Measurements from ENCODE around the gene NAXD.
A peak's percentile ranks its signal among the peaks of the same experiment; 100 is the strongest.
"Not testable (repeated sequence)": the region's sequence is repeated elsewhere in the genome, so short reads cannot be mapped to it uniquely, and the experiment has no call there.

The NAXD gene

DNA sequence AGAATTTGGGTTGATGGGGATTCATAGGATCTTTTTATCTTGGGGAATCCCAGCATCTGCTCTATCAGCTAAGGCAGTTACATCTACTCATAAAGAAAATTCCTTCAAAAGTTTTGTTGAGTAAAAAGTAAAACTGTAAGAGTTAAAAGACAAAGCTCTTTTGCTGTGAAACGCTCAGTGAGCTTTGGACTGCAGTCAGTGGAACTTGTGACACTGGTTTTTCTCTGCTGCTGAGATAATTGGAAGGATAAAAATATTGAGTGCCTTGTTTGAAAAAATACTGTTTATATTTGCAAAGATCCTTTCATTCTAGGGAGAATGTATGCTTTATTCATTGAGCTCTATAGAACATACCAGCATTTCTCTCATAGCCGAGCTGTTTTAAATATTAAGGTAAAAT, 5.3 kb downstream of the NAXD start:
- Histone ChIP-seq H3K4me3 (ENCODE audit: low read depth in 1 of 2, low read length in 2 of 2) (no peak overlapping the region), H3K9ac (ENCODE audit: low read length) (no peak overlapping the region), H3K27me3 (ENCODE audit: control insufficient read depth in 1 of 2, insufficient read depth in 2 of 2, low read length in 2 of 2) (no peaks in the 10 kb centered on the region), H3K36me3 (ENCODE audit: insufficient read depth, low read length) (peaks cover 17% of the 10 kb centered on the region), H3K27ac (ENCODE audit: low read depth, low read length) (no peak overlapping the region), H3K9me3 (ENCODE audit: low read length) (no peaks in the 10 kb centered on the region), H3K4me1 (ENCODE audit: insufficient read depth, low read length) (peaks cover 54% of the 10 kb centered on the region)

DNA sequence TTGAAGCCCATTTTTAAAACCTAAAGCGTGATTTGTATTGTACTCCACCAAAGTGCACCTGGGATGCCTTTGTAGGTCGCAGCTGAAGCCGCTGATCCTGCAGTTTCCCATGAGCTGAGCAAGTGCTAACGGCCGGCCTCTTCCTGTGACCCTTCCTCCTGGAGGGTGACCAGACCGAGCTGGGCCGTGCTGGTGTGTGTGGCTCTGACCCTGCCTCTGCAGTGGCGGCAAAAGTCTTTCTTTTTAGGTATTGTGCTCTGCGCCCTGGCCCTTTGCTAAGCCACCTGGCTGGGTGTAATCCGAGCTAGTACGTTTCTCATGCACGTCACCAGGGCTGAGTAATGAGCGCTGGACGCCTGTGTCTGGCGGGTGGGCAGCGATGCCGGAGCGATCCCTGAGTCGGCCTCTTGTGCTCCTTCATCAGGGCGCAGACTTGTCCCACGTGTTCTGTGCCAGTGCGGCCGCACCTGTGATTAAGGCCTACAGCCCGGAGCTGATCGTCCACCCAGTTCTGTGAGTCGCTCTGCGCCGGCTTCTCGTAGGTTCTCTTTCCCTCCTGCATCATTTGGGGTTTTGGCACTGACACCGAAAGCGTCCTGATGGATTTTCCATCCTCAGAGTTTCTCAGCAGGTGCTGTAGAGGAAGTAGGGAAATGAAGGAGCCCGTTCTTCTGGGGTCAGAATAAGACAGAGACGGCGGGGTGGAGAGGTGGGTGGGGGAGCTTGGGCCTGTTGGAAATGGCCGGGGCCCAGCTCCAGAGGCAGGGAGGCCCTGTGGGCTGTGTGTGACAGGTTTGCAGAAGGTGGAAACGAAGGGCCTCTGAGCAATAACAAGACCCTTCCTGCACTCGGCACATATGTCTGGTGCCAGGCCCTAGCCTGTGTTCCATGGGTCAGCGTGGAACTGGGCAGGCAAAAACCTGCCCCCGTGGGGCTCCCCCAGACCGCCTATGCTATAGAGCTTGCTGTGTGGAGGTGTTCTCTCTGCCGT, 9.7 kb downstream of the NAXD start:
- no peak overlapping the region for H3K9ac ChIP-seq (ENCODE audit: low read length)

DNA sequence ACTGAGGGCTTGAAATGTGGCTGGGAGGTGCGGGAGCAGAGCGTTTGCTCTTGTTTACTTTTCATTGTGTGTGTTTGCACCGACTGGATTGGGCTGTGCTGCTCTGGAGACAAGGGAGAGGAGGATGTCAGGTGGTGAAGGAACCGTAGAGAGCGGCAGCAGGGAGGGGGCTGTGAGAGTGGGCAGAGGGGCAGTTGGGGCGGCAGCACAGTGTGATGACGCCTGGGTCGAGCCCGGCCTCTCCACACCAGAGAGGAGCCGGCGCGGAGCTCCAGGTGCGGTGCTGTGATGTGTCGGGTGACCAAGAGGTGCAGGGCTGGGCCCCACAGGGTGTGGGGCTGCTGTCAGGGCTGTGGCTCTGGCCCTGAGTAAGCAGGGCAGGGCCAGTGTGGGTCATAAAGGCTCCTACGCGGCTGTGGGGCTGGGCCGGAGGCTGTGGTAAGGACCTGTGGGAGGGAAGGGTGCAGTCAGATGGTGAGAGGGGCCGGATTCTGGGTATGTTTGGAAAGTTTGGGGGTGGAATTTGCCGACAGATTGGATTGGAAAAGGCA, 10.5 kb downstream of the NAXD start:
- H3K4me1 ChIP-seq (ENCODE audit: insufficient read depth, low read length), result peaks cover 56% of the 10 kb centered on the region
- no peak overlapping the region for H3K9ac ChIP-seq (ENCODE audit: low read length)
- peaks cover 27% of the 10 kb centered on the region for H3K36me3 ChIP-seq (ENCODE audit: insufficient read depth, low read length)
- peak overlapping the region; percentile 67 for H3K27ac ChIP-seq (ENCODE audit: low read depth, low read length)
- no peak overlapping the region for H3K4me3 ChIP-seq (ENCODE audit: low read depth in 1 of 2, low read length in 2 of 2)
- no peaks in the 10 kb centered on the region for H3K9me3 ChIP-seq (ENCODE audit: low read length)
- no peaks in the 10 kb centered on the region for H3K27me3 ChIP-seq (ENCODE audit: control insufficient read depth in 1 of 2, insufficient read depth in 2 of 2, low read length in 2 of 2)

More for the DNA sequence above, 9.7 kb downstream of the NAXD start:
- Histone ChIP-seq H3K27ac (ENCODE audit: low read depth, low read length) (peak overlapping the region; percentile 67), H3K9me3 (ENCODE audit: low read length) (no peaks in the 10 kb centered on the region), H3K27me3 (ENCODE audit: control insufficient read depth in 1 of 2, insufficient read depth in 2 of 2, low read length in 2 of 2) (no peaks in the 10 kb centered on the region), H3K36me3 (ENCODE audit: insufficient read depth, low read length) (peaks cover 27% of the 10 kb centered on the region), H3K4me1 (ENCODE audit: insufficient read depth, low read length) (peaks cover 55% of the 10 kb centered on the region), H3K4me3 (ENCODE audit: low read depth in 1 of 2, low read length in 2 of 2) (no peak overlapping the region)

DNA sequence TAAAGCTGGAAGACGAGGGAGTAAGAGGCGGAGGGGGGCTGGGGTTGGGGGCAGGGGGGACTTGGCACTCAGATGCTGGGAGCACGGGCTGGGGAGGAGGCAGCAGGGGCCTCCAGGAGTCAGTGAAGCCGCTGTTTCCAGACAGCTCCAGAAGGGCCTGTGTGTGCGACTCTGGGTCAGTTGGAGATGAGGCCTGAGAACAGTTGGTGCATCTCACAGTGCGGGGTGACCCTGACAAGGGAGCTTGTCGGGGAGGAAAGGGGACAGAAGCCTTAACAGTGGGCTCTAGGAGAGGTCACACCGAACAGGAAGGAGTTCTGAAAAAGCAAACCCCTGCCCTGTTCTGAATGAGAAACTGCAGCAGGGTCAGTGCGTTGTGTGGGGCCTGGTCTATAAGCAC, 11.2 kb downstream of the NAXD start:
- peak overlapping the region; percentile 56 for H3K27ac ChIP-seq (ENCODE audit: low read depth, low read length)
- H3K27me3 ChIP-seq (ENCODE audit: control insufficient read depth in 1 of 2, insufficient read depth in 2 of 2, low read length in 2 of 2), result no peaks in the 10 kb centered on the region
- H3K4me1 ChIP-seq (ENCODE audit: insufficient read depth, low read length), result peaks cover 55% of the 10 kb centered on the region
- H3K36me3 ChIP-seq (ENCODE audit: insufficient read depth, low read length), result peaks cover 29% of the 10 kb centered on the region
- no peaks in the 10 kb centered on the region for H3K9me3 ChIP-seq (ENCODE audit: low read length)
- H3K4me3 ChIP-seq (ENCODE audit: low read depth in 1 of 2, low read length in 2 of 2), result no peak overlapping the region
- H3K9ac ChIP-seq (ENCODE audit: low read length), result no peak overlapping the region

DNA sequence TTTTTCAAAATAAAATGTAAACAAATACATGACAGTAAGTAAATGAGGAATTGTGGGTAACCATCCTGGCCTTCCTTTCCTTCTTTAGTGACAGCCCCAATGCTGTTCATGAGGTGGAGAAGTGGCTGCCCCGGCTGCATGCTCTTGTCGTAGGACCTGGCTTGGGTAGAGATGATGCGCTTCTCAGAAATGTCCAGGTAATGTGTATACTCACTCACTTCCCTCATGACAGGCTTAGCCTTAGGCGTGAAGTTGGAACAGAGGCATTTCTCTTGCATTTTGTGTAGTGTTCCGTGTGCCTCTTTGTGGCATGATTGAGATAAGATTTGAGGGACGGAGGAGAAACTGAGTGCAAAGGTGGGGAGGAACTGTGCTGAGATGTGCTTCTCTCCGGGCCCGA, 12.0 kb downstream of the NAXD start:
- Histone ChIP-seq H3K9ac (ENCODE audit: low read length) (peak overlapping the region; percentile 19), H3K36me3 (ENCODE audit: insufficient read depth, low read length) (peaks cover 29% of the 10 kb centered on the region), H3K27me3 (ENCODE audit: control insufficient read depth in 1 of 2, insufficient read depth in 2 of 2, low read length in 2 of 2) (no peaks in the 10 kb centered on the region), H3K4me1 (ENCODE audit: insufficient read depth, low read length) (peaks cover 55% of the 10 kb centered on the region), H3K27ac (ENCODE audit: low read depth, low read length) (peak overlapping the region; percentile 2), H3K9me3 (ENCODE audit: low read length) (no peaks in the 10 kb centered on the region), H3K4me3 (ENCODE audit: low read depth in 1 of 2, low read length in 2 of 2) (no peak overlapping the region)

DNA sequence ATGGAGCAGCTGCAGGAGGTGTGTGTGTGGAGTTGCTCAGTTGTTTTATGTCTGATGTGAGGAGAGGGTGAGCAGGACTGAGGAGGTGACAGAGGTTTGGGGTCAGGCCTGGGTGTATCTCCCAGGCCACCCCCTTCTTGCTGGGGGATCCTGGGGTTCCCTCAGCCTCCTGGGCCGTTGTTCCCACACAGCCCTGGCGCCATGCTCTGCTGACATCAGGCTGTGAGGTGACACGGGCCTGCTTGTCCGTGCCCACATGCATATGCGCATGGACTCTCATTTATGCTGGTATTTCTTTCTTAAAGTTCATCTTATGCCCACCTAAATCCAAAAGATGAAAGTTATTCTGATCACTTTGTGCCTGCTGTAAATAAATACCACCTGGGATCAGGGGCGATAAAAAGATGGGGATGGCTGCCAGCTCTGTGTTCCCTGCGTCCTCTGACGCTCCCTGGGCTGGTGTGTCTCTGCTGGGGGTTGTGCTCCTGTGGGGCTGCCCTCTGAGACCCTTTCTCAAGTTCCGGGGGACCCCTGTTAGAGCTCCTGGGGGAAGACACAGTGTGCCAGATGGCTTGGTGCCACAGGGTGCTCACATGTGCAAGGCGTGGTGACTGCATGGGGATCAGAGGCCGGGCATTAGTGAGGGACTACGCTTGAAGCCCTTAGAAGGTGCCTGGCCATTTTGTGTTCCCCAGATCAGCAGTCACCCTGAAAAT, 12.6 kb downstream of the NAXD start:
- peak overlapping the region; percentile 19 for H3K9ac ChIP-seq (ENCODE audit: low read length)
- no peaks in the 10 kb centered on the region for H3K27me3 ChIP-seq (ENCODE audit: control insufficient read depth in 1 of 2, insufficient read depth in 2 of 2, low read length in 2 of 2)
- H3K9me3 ChIP-seq (ENCODE audit: low read length), result no peaks in the 10 kb centered on the region
- peaks cover 29% of the 10 kb centered on the region for H3K36me3 ChIP-seq (ENCODE audit: insufficient read depth, low read length)
- H3K4me1 ChIP-seq (ENCODE audit: insufficient read depth, low read length), result peaks cover 55% of the 10 kb centered on the region
- peak overlapping the region; percentile 88 for H3K27ac ChIP-seq (ENCODE audit: low read depth, low read length)
- peak overlapping the region; percentile 13 to 36 for H3K4me3 ChIP-seq (ENCODE audit: low read depth in 1 of 2, low read length in 2 of 2)

DNA sequence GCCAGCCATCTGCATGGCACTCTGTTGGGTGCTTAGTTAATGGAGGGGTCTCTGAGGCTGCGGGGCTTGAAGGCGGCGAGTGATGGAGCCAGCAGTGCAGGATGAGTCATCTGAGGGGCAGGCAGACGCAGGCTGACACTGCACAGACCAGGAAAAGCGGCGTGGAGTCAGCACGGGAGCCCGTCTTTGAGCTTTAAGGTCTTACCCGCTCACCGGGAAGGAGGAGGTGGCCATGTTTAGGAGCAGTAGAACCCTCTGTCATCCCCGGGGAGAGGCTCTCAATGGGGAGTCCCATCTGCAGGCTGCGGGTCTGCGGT, 13.1 kb downstream of the NAXD start:
- Histone ChIP-seq H3K27ac (ENCODE audit: low read depth, low read length) (peak overlapping the region; percentile 88), H3K9ac (ENCODE audit: low read length) (no peak overlapping the region), H3K27me3 (ENCODE audit: control insufficient read depth in 1 of 2, insufficient read depth in 2 of 2, low read length in 2 of 2) (no peaks in the 10 kb centered on the region), H3K9me3 (ENCODE audit: low read length) (no peaks in the 10 kb centered on the region), H3K4me3 (ENCODE audit: low read depth in 1 of 2, low read length in 2 of 2) (peak overlapping the region; percentile 14 to 36), H3K4me1 (ENCODE audit: insufficient read depth, low read length) (peaks cover 55% of the 10 kb centered on the region), H3K36me3 (ENCODE audit: insufficient read depth, low read length) (peaks cover 27% of the 10 kb centered on the region)

DNA sequence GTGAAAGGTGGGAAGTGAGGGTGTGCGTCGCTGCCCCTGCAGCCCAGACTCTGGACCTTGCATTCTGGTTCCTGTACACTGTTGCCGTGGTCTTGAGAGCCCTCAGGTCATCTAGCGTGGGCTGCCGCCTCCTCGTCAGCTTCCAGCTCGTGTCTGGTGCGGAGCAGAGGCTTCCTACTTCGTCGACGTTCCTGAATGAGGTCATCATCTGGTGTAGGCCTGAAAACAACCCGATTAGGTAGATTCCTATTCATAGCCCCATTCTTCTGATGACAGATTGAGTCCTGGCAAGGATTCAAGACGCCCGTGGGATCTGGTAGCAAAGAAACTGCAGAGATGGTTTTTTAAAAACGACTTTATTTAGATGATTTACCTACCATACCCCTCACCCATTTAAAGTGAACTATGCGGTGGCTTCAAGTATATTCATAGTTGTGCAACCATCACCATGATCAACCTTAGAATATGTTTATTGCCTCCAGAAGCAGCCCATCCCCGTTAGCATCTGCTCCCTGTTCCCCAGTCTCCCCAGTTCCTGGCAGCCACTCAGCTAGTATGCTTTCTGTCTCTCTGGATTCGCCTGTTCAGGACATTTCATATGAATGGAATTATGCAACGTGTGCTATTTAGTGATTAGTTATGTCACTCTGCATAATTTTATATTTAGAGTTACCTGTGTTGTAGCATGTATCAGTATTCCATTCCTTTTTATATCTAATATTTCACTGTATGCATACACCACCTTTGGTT, 13.8 kb downstream of the NAXD start:
- no peaks in the 10 kb centered on the region for H3K9me3 ChIP-seq (ENCODE audit: low read length)
- H3K4me1 ChIP-seq (ENCODE audit: insufficient read depth, low read length), result peaks cover 55% of the 10 kb centered on the region
- H3K27ac ChIP-seq (ENCODE audit: low read depth, low read length), result peak overlapping the region; percentile 88
- no peaks in the 10 kb centered on the region for H3K27me3 ChIP-seq (ENCODE audit: control insufficient read depth in 1 of 2, insufficient read depth in 2 of 2, low read length in 2 of 2)
- H3K9ac ChIP-seq (ENCODE audit: low read length), result peak overlapping the region; percentile 28
- peaks cover 26% of the 10 kb centered on the region for H3K36me3 ChIP-seq (ENCODE audit: insufficient read depth, low read length)
- H3K4me3 ChIP-seq (ENCODE audit: low read depth in 1 of 2, low read length in 2 of 2), result peak overlapping the region; percentile 14 to 36

DNA sequence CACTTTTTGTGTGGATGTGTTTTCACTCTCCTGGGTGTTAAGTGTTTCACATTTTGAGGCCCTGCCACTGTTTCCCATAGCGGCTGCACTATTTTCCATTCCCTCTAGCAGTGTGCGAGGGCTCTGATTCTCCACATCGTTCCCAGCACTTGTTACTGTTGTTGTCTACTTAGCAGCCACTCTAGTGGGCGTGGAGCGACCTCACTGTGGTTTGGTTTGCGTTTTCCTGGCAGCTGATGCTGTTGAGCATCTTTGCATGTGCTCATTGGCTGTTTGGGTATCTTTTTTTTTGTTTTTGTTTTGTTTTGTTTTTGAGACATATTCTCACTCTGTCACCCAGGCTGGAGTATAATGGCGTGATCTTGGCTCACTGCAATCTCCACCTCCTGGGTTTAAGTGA, 14.4 kb downstream of the NAXD start:
- no peak overlapping the region for H3K4me3 ChIP-seq (ENCODE audit: low read depth in 1 of 2, low read length in 2 of 2)
- H3K4me1 ChIP-seq (ENCODE audit: insufficient read depth, low read length), result peaks cover 55% of the 10 kb centered on the region
- peak overlapping the region; percentile 88 for H3K27ac ChIP-seq (ENCODE audit: low read depth, low read length)
- H3K9me3 ChIP-seq (ENCODE audit: low read length), result no peaks in the 10 kb centered on the region
- H3K9ac ChIP-seq (ENCODE audit: low read length), result no peak overlapping the region
- H3K27me3 ChIP-seq (ENCODE audit: control insufficient read depth in 1 of 2, insufficient read depth in 2 of 2, low read length in 2 of 2), result no peaks in the 10 kb centered on the region
- H3K36me3 ChIP-seq (ENCODE audit: insufficient read depth, low read length), result peaks cover 28% of the 10 kb centered on the region

DNA sequence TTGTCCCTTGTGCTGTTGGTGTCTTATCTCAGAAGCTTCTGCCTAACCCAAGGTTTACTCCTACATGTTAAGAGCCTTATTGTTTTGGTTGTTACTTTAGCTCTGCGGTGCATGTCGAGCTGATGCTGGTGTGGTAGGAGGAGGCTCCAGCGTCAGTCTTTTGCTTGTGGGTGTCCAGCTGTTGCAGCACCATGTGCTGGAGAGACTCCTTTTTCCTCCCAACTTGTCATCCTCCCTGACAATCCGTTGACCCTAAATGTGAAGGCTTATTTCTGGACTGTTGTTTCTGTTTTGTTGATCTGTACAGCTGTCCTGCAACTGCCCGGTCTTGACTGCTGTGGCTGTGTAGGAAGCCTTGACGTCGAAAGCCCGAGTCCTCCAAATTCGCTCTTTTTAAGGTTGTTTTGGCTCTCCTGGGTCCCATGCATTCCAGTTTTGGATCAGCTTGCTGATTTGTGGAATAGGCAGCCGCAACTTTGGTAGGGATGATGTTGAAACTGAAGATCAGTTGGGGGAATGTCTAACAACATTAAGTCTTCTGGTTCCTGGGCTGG, 15.3 kb downstream of the NAXD start:
- peaks cover 28% of the 10 kb centered on the region for H3K36me3 ChIP-seq (ENCODE audit: insufficient read depth, low read length)
- no peak overlapping the region for H3K9ac ChIP-seq (ENCODE audit: low read length)
- peak overlapping the region; percentile 63 for H3K27ac ChIP-seq (ENCODE audit: low read depth, low read length)
- H3K27me3 ChIP-seq (ENCODE audit: control insufficient read depth in 1 of 2, insufficient read depth in 2 of 2, low read length in 2 of 2), result no peaks in the 10 kb centered on the region
- no peak overlapping the region for H3K4me3 ChIP-seq (ENCODE audit: low read depth in 1 of 2, low read length in 2 of 2)
- peaks cover 50% of the 10 kb centered on the region for H3K4me1 ChIP-seq (ENCODE audit: insufficient read depth, low read length)
- H3K9me3 ChIP-seq (ENCODE audit: low read length), result no peaks in the 10 kb centered on the region

DNA sequence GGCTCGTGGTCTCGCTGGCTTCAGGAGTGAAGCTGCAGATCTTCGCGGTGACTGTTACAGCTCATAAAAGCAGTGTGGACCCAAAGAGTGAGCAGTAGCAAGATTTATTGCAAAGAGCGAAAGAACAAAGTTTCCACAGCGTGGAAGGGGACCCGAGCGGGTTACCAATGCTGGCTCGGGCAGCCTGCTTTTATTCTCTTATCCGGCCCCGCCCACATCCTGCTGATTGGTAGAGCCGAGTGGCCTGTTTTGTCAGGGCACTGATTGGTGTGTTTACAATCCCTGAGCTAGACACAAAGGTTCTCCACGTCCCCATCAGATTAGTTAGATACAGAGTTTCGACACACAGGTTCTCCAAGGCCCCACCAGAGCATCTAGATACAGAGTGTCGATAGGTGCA, 16.9 kb downstream of the NAXD start:
- not testable (repeated sequence) for H3K27ac ChIP-seq (ENCODE audit: low read depth, low read length); H3K9me3 ChIP-seq (ENCODE audit: low read length); H3K4me3 ChIP-seq (ENCODE audit: low read depth in 1 of 2, low read length in 2 of 2); H3K27me3 ChIP-seq (ENCODE audit: control insufficient read depth in 1 of 2, insufficient read depth in 2 of 2, low read length in 2 of 2); H3K9ac ChIP-seq (ENCODE audit: low read length)
- Histone ChIP-seq H3K36me3 (ENCODE audit: insufficient read depth, low read length) (peaks cover 44% of the 10 kb centered on the region), H3K4me1 (ENCODE audit: insufficient read depth, low read length) (peaks cover 38% of the 10 kb centered on the region)
